ENCODE data around the gene H1-8.
A peak's percentile ranks its signal among the peaks of the same experiment; 100 is the strongest.

H1-8 gene

DNA sequence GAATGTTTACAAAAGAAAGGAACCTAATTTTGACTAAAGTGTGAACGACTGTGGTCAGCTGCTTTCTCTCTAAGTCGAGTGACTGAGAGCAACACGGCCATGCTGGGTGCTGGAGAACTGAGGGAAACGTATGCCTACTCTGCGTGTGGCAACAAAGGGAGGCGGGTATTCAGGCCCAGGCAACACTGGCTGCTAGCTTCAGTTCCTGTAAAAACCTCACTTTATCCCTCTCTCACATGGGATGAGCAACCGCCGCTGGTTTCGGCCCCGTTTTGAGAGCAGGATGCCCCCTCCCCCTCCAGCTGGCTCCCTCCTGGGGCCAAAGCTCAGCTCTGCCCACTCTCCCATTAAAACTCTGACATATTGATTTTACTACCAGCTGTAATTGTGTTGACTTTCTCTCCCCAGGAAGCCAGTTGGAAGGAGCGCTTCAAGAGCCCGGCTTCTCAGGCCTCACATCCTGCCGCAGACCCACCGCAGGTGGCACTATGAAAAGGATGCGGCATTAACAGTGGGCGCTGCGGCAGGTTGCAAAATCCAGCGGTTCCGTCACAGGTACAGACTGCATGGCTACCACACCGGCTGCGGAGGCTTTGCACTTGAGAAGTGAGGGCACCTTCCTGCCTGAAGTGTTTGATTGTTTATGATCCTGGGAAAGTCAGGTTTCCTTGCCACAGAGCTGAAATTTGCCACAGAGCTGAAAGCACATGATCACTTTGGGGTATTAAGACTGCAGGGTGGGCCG is 50.8 kb downstream of the H1-8 start:
- peak in 1 of 2 donors; percentile 28 for DNase-seq (ENCODE audit: low read depth in 2 of 2)

GRCh38 chr3:129594409-129594808 is 51.4 kb downstream of the H1-8 start:
- no peak for DNase-seq (ENCODE audit: low read depth in 2 of 2)

DNA sequence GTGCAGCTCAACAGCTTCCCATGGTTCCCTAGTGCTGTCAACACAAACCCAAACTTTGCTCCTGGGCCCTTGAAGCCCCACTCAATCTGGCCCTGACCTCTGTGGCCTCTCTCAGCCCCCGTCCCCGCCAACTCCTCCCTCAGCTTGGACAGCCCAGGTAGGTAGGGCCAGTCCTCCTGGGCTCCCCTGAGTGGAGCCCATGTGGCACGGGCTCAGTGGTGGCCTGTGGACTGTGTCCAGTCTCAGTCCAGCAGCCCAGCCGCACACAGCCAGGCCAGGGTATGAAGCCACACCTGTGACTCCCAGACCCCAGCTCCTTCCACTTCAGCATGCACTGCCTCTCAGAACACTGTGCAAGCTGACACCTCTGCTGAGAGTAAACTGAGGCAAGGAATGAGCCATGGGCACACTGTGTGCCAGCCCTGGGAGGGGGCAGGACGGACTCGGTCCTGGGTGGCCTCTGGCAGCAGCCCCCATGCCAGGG is 52.0 kb downstream of the H1-8 start:
- no peak for DNase-seq (ENCODE audit: low read depth in 2 of 2)

GRCh38 chr3:129595544-129596193 is 52.7 kb downstream of the H1-8 start:
- DNase-seq (ENCODE audit: low read depth in 2 of 2), result no peak

- no peak for DNase-seq (ENCODE audit: low read depth in 2 of 2)
These were observed 53.5 kb downstream of the H1-8 start for GRCh38 chr3:129596194-129597086.

DNA sequence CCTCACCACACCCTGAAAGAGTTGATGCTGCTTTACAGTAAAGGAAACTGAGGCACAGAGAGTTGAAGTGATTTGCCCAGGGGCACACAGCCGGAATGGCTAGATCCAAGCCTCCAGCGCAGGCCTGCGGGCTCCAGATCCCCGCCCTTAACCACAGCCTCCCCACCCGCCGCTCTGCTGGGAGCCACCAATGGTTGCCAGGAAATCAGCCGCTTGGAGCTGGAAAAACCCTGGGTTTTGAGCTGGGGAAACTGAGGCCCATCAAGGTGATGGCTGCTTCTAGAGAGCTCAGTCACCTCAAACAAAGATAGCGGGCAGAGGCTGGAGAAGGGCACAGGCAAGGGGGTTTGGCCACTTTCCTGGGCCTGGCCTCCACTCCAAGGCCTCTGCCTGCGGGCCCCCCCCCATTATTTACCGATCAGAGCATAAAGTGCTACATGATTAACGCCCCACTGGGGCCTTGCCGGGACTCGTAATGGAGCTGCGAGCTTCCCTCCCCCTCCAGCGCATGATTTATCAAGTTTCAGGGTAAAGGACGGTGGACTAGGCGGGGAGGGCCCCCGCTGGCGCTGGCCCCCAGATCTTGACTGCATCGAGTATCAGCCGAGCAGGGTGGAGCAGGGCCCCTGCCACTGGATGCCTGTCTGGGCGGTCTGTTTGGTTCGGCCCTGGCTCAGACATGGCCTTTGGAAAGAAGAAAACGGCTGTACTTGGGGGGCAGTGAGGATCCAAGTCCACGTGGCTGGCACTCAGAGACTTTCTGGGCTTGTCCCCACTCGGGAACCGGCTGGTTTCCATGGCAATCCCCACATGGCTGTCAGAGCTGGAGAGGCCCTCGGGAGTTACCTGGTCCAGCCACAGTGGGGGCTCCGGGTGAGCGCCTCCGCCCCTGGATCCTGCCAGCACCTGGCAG is 54.4 kb downstream of the H1-8 start:
- no peak for DNase-seq (ENCODE audit: low read depth in 2 of 2)

GRCh38 chr3:129598000-129598381 is 55.0 kb downstream of the H1-8 start:
- no peak for DNase-seq (ENCODE audit: low read depth in 2 of 2)

DNA sequence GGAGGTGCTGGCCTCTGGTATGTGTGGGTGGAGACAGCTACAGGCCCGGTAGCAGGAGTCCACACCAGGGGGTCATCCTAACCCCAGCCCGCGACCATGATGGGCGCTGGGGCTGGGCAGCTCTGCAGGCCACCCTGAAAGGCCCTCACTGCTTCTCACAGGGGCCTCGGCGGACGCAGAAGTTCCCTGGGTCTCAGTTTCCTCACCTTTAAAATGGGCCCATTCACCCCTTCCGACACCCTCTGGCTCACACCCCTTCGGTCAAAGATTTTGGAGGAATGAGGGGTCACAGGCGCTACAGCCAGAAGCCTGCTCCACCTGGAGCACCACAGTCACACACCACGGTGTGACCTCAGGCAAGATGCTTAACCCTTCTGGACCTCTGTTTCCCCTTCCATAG is 55.5 kb downstream of the H1-8 start:
- no peak for DNase-seq (ENCODE audit: low read depth in 2 of 2)

DNA sequence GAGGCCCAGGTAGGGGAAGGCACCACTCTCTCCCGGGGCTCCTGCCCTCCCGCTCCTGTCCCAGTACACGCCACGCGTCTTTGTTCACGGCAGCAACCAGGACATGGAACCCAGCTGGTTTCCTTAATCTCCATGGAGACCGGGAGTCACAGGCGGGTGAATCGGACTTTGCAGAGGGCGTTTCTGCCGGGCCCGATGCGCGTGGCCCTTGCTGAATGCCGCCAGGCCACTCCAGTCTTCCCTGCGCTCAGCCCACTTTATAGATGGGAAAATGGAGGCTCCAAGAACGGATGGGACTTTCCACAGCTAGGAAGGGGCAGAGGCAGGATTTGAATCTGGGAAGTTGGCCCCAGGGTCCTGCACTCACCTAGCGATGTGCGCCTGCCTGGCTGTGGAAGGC is 56.1 kb downstream of the H1-8 start:
- no peak for DNase-seq (ENCODE audit: low read depth in 2 of 2)

- DNase-seq (ENCODE audit: low read depth in 2 of 2), result no peak
These were observed 56.6 kb downstream of the H1-8 start for GRCh38 chr3:129599607-129600006.

GRCh38 chr3:129600348-129600747 is 57.4 kb downstream of the H1-8 start:
- DNase-seq (ENCODE audit: low read depth in 2 of 2), result no peak
